MM.1S (cell line): ENCODE data around the gene RPS18.

ENCODE experiments used
- CTCF ChIP-seq: fragments of 300-600 bp; sonication (generic); IDR thresholded peaks from 2 replicates; pipeline ENCODE4 v1.5.1; 2016; ENCODE audit warnings: antibody characterized with exemption, low read length, mixed read lengths
- EZH2 ChIP-seq: fragments of 300-600 bp; sonication (generic); optimal IDR thresholded peaks from 2 replicates; pipeline ENCODE3; 2017; ENCODE audit warnings: low read depth, mild to moderate bottlenecking, antibody characterized with exemption, low read length, mixed read lengths
- EZH2phosphoT487 ChIP-seq: fragments of 300-600 bp; sonication (generic); IDR thresholded peaks from 2 replicates; pipeline ENCODE4 v1.6.1; 2018; ENCODE audit warnings: antibody characterized with exemption, low read length

- TF ChIP-seq CTCF (no peak), EZH2 (no peak), EZH2phosphoT487 (no peak)
Measured at GRCh38 chr6:33236328-33236727, 35.5 kb upstream of the RPS18 start.
